ENCODE results near the gene PBX4.
"Not testable (repeated sequence)": the region's sequence is repeated elsewhere in the genome, so short reads cannot be mapped to it uniquely, and the experiment has no call there.

PBX4 gene

GRCh38 chr19:19618219-19619051, at the start of gene PBX4:
TSS of gene PBX4 (minus strand) at chr19:19618687. CDS start at chr19:19618629, 58 bp downstream.
- DNase-seq: peak; percentile 95 to 96

GRCh38 chr19:19665420-19665948, 47.0 kb upstream of the PBX4 start:
- not testable (repeated sequence) for DNase-seq

- peak; percentile 95 for DNase-seq
Observed at GRCh38 chr19:19663256-19664120, 45.0 kb upstream of the PBX4 start, which contains the start of gene ATP13A1. TSS of gene ATP13A1 (minus strand) at chr19:19663676. CDS start at chr19:19663666, 10 bp downstream.

- no peak for DNase-seq
Observed at GRCh38 chr19:19662871-19663255, 44.4 kb upstream of the PBX4 start.

GRCh38 chr19:19662344-19662743, 43.9 kb upstream of the PBX4 start:
- DNase-seq: no peak

GRCh38 chr19:19661675-19662251, 43.3 kb upstream of the PBX4 start:
- no peak for DNase-seq

GRCh38 chr19:19661141-19661674, 42.7 kb upstream of the PBX4 start:
- no peak for DNase-seq

- DNase-seq: no peak
Observed at GRCh38 chr19:19659646-19660245, 41.3 kb upstream of the PBX4 start.

GRCh38 chr19:19657397-19657783, 38.9 kb upstream of the PBX4 start:
- DNase-seq: no peak

GRCh38 chr19:19656451-19657396, 38.2 kb upstream of the PBX4 start:
- DNase-seq: no peak

GRCh38 chr19:19655641-19656343, 37.3 kb upstream of the PBX4 start:
- no peak for DNase-seq

- no peak for DNase-seq
Observed at GRCh38 chr19:19655051-19655594, 36.6 kb upstream of the PBX4 start.

- no peak for DNase-seq
Observed at GRCh38 chr19:19654441-19654840, 36.0 kb upstream of the PBX4 start.

- no peak for DNase-seq
Observed at GRCh38 chr19:19653597-19654147, 35.2 kb upstream of the PBX4 start.

- DNase-seq: no peak
Observed at GRCh38 chr19:19652482-19653295, 34.2 kb upstream of the PBX4 start.

GRCh38 chr19:19651076-19651475, 32.6 kb upstream of the PBX4 start:
- DNase-seq: no peak

GRCh38 chr19:19650331-19650730, 31.8 kb upstream of the PBX4 start:
- no peak for DNase-seq

- no peak for DNase-seq
Observed at GRCh38 chr19:19649580-19649995, 31.1 kb upstream of the PBX4 start.

- DNase-seq: no peak
Observed at GRCh38 chr19:19649155-19649554, 30.7 kb upstream of the PBX4 start.

Measured in NCI-H2081 (cell line).